Vagina (tissue), 2 donors: Measurements from ENCODE around the gene ADAMTSL1. TPM values are rescaled to one million over a fixed set of nuclear protein-coding genes. Genes with fewer than 3 reads are reported as not detected.

Experiments
- DNase-seq, 2 donors: peaks; one replicate each; pipeline ENCODE4 v3.0.0-alpha.2; 2017; ENCODE audit errors: extremely low spot score in 2 of 2
- H3K27ac ChIP-seq: fragments of 200-600 bp; sonication (generic); one replicate; pipeline ENCODE4 v1.5.1; 2019
- H3K27me3 ChIP-seq: fragments of 200-600 bp; sonication (generic); one replicate; pipeline ENCODE4 v1.5.1; 2019
- H3K36me3 ChIP-seq, 2 donors: fragments of 200-600 bp; sonication (generic); one replicate each; pipeline ENCODE4 v1.5.1; 2017 to 2019
- H3K4me1 ChIP-seq: fragments of 200-600 bp; sonication (generic); one replicate; pipeline ENCODE4 v1.5.1; 2019
- H3K4me3 ChIP-seq, 2 donors: fragments of 200-600 bp; sonication (generic); 1 replicate in 1 of 2; 2 replicates in 1 of 2; pipeline ENCODE4 v1.5.1; 2016 to 2019
- H3K9me3 ChIP-seq: fragments of 200-600 bp; sonication (generic); one replicate; pipeline ENCODE4 v1.5.1; 2019
- CTCF ChIP-seq, 3 experiments: fragments of 450-650 bp in 2 of 3; fragments of 200-600 bp in 1 of 3; sonication (generic) in 1 of 3; IDR thresholded peaks; one replicate each; pipeline ENCODE4 v1.5.1; 2017 to 2019; ENCODE audit warnings: antibody characterized with exemption in 3 of 3, mild to moderate bottlenecking in 2 of 3, moderate library complexity in 2 of 3
- POLR2A ChIP-seq, 2 donors: fragments of 450-650 bp; IDR thresholded peaks; one replicate each; pipeline ENCODE4 v1.6.1; 2017; ENCODE audit warnings: antibody characterized with exemption in 2 of 2, mild to moderate bottlenecking in 2 of 2, moderate library complexity in 2 of 2
- POLR2AphosphoS5 ChIP-seq, 2 donors: sonication (generic); formaldehyde crosslinking; IDR thresholded peaks; one replicate each; pipeline ENCODE4 v1.9.0; 2017; ENCODE audit warnings: antibody characterized with exemption in 2 of 2, mild to moderate bottlenecking in 2 of 2, low read depth in 1 of 2; ENCODE audit not compliant: insufficient read depth in 1 of 2
- intact Hi-C: fragments of 100-400 bp; cut with DNase I; formaldehyde crosslinking; loops from one replicate; pipeline ENCODE4 v1.15.1; 2023
- total RNA-seq: library from RNA; depleted of rRNA; stranded (reverse); fragments of >200 nt; gene quantifications from one replicate; pipeline ENCODE4 v1.2.3, GENCODE V29; 2016

The ADAMTSL1 gene
- total RNA-seq, 1 donor from 2014 or later = 8.1 TPM

GRCh38 chr9:18793122-18793521 lies 319.2 kb downstream of the ADAMTSL1 start:
- no peaks in the 10 kb centered on the region for H3K36me3 ChIP-seq
- no peaks in the 10 kb centered on the region for H3K4me1 ChIP-seq
- no peak overlapping the region for H3K4me3 ChIP-seq
- no peak overlapping the region for H3K27ac ChIP-seq
- intact Hi-C loops = no loop called here
- H3K9me3 ChIP-seq = no peaks in the 10 kb centered on the region
- TF ChIP-seq POLR2AphosphoS5 (IDR thresholded peaks at IDR 0.05; ENCODE audit: insufficient read depth in 1 of 2, low read depth in 1 of 2) = no peak
- TF ChIP-seq CTCF (IDR thresholded peaks at IDR 0.05) = no peak
- H3K27me3 ChIP-seq = no peaks in the 10 kb centered on the region
- no peak for DNase-seq

GRCh38 chr9:18795947-18796671 lies 322.2 kb downstream of the ADAMTSL1 start:
- intact Hi-C loops = no loop called here
- TF ChIP-seq CTCF (IDR thresholded peaks at IDR 0.05) = no peak
- no peak for TF ChIP-seq POLR2A (IDR thresholded peaks at IDR 0.05)
- Histone ChIP-seq H3K36me3 (no peaks in the 10 kb centered on the region), H3K4me1 (no peaks in the 10 kb centered on the region), H3K9me3 (no peaks in the 10 kb centered on the region), H3K4me3 (no peak overlapping the region), H3K27ac (no peak overlapping the region), H3K27me3 (no peaks in the 10 kb centered on the region)
- no peak for DNase-seq

DNA sequence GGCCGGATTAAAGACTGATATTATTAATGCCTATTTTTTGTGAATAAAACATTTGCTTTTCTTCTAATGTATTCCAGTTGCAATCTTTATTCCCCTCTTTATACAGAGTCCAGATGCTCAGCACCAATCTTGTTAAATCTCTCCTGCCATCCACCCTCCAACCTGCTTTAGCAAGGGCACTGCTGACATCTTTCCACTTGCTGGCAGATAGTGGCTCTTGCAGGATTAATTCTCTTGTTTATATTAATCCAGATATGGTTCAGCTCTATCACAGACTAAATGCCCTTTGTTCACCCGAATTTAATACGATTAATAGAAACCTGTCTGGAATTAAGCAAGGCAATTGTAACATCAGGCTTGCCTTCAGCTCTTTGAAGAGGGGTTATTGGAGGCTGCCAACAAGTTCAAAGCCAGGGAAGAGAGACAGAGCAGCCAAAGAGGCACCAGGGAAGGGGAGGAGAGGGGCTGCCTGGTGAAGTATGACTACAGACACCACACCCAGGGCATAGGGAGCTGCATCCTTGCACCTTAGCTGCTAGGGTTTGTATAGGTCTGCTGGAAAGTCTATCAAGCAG lies 322.8 kb downstream of the ADAMTSL1 start:
- H3K4me3 ChIP-seq = no peak overlapping the region
- no peak for DNase-seq
- no peaks in the 10 kb centered on the region for H3K27me3 ChIP-seq
- H3K9me3 ChIP-seq = no peaks in the 10 kb centered on the region
- H3K36me3 ChIP-seq = no peaks in the 10 kb centered on the region
- no peaks in the 10 kb centered on the region for H3K4me1 ChIP-seq
- H3K27ac ChIP-seq = no peak overlapping the region
- intact Hi-C loops = no loop called here
- no peak for TF ChIP-seq POLR2AphosphoS5 (IDR thresholded peaks at IDR 0.05; ENCODE audit: insufficient read depth in 1 of 2, low read depth in 1 of 2)
- no peak for TF ChIP-seq CTCF (IDR thresholded peaks at IDR 0.05)
- no peak for TF ChIP-seq POLR2A (IDR thresholded peaks at IDR 0.05)

DNA sequence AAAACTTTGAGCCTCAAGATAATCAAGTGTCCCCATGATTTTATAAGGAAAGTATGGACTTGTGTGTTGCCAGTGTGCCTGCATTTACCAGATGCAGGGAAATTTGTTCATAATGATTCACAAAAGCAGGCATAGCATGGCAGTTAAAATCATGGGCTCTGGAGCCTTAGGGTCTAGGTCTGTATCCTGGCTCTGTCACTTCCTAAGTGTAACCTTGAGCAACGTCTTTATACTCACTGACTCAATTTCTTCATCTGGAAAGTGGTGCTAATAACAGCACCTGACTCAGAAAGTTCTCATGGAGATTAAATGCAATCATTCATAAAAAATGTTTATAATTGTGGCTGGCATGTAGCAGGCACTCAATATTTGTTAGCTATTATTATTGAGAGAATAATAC lies 324.2 kb downstream of the ADAMTSL1 start:
- Histone ChIP-seq H3K4me1 (no peaks in the 10 kb centered on the region), H3K27me3 (no peaks in the 10 kb centered on the region), H3K9me3 (no peaks in the 10 kb centered on the region), H3K4me3 (no peak overlapping the region), H3K27ac (no peak overlapping the region), H3K36me3 (no peaks in the 10 kb centered on the region)
- no peak for DNase-seq
- TF ChIP-seq POLR2A (IDR thresholded peaks at IDR 0.05) = no peak
- intact Hi-C loops = no loop called here

DNA sequence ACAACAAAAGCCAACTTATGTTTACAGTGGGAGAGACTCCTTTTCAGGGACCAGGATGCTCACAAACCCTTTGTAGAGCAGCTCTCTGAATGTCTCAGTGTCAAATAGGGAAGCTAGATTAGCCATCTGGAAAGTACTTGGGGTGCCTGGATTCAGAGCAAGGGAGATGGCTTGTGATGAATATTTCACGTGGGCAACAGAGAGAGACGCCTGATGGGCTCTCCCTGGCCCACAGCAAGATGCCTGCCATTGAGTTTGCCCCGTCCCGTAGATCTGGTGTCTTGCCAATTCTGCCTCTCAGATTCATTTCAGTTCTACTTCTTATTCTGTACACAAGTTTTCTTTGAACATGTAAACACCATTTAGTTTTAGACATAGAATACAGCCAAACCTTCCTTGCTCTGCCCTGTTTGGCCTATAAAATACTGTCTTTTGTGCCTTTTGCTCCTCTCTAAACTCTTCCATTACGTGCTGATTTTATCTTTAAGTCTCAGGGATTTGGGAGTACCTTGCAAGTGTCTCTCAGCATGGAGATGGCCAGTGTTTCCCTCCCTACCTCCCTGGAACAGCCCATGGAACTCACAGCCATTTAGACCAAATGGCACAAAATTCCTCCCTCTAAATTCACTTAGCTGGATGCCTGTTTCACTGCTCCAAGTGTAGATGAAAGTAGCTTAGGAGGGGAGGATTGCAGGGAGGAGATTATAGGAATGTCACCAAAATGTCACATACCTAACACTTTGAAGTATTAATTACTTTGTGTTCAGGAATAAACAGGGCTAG lies 324.7 kb downstream of the ADAMTSL1 start:
- Histone ChIP-seq H3K27me3 (no peaks in the 10 kb centered on the region), H3K4me3 (no peak overlapping the region), H3K9me3 (no peaks in the 10 kb centered on the region), H3K27ac (no peak overlapping the region), H3K36me3 (no peaks in the 10 kb centered on the region), H3K4me1 (no peaks in the 10 kb centered on the region)
- no peak for DNase-seq
- TF ChIP-seq CTCF (IDR thresholded peaks at IDR 0.05) (no peak), POLR2AphosphoS5 (IDR thresholded peaks at IDR 0.05; ENCODE audit: insufficient read depth in 1 of 2, low read depth in 1 of 2) (no peak), POLR2A (IDR thresholded peaks at IDR 0.05) (no peak)
- intact Hi-C loops = no loop called here
